Measurements from ENCODE around the gene ACACA.

Gene ACACA

DNA sequence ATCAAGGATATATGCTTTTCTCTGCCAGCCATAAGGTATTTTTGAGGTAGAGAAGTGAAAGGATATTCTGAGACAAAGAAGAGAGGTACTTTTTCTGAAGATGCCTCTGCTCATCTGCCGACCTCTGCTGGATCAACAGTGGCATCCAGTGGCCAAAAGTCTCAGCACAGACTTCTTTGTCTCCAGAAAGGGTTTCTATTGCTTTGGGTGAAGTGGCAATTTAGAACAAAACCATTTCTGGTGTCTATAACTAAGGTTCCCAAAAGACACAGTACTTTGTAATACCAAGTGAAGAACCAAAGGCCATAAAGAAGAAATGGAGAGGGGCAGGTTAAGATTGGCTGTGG, 186.1 kb downstream of the ACACA start:
- no peak for FAIRE-seq

DNA sequence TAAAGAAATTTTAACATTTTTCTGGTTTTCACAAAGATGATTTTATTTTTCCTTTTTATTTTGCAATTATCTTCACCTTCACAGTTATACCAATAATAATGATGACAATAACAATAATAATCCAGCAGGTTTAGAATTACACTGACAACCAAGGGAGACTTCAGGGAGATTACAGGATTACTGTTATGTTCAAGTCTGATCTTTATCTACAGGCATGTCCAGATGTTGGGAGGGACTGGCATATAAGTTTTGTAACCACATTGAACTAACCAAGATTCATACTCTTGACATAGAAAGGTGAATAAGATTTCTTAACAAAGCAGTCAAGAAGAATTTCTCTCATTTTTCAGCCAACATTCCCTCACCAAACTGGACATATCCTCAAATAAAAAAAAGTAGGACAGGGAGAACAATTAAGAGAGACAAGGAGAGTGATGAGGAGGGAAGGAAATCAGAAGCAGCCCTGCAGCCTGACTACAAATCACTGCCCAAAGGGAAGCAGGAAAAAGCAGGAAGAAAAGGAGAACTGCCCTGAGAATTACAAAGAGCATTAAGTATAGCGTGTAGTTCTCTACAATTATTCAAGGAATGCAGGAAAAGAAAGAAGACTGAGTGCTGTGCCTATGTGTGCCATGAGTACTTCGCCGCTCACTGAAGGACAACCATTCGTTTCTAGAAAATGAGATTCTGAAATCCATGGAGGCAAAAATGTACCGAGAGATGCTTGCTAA, 186.6 kb downstream of the ACACA start:
- FAIRE-seq = no peak

DNA sequence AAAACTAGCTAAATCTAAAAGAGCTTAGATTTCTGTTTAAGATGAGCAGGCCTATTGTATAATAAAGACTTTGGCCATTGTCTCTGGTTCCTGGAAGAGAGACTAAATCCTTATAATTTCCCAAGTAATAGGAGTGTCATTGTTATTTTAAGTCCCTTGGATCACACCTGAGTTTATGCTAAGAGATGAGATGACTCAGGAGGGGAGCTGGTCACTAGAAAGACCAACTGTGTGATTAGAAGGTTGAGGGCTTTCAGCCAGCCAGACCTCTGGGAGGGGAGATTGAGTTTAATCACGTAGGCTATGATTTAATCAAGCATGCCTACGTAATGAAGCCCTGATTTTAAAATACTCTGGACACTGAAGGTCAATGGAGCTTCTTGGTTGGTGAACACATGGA, 187.8 kb downstream of the ACACA start:
- FAIRE-seq = no peak

DNA sequence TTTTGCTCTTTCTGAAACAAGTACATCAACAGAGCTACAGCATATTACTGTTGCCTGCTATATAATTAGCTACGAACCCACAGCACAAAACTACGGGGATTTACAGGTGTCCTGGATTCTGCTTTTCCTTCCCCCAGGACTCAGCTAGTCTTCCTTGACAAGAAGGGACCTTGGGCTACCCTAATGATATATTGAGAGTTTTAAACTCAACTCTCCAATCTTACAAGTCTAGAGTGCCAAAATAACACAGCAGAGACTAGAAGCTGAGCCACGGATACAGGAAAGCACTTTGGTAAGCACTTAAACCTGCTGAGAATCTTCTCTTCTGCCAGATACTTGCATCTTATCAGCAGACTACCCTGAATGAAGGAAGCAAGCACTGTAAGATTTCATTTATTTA, 192.2 kb downstream of the ACACA start:
- no peak for FAIRE-seq

DNA sequence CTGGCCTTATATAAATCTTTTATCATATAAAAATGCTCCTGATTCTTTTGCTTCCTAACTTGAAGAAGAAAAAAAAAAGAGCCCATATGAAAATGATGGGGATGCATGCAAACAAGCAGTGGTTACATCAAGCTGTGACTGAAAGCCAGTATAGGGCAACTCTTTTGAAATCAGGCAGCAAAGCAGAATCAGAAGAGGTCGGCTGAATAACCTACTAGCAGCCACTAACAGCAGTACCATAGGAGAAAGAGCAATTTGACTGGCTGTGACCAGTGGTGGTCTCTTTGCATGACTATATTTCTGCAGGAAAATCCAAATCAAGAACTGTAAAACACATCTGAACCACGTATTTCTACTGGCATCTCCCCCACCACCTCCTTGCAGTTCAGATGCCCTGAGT, 192.7 kb downstream of the ACACA start:
- no peak for FAIRE-seq

DNA sequence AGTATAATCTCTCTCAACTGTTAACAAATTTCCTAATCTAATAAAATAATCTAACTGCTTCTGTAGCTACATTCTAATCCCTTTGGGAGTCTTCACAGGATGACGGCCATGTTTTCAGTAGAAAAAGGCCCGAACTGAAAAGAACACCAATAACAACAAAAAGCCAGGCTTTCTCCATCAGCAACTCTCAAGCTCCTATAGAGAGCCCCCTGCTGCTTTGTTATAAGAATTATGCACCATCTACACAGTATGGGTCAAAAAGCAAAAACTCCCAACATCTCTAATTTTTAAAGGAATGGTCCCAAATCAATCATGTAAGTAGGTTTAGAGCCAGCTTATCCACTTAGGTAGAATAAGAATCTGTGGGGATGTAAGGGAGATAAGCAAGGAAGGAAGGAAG, 194.5 kb downstream of the ACACA start:
- no peak for FAIRE-seq

DNA sequence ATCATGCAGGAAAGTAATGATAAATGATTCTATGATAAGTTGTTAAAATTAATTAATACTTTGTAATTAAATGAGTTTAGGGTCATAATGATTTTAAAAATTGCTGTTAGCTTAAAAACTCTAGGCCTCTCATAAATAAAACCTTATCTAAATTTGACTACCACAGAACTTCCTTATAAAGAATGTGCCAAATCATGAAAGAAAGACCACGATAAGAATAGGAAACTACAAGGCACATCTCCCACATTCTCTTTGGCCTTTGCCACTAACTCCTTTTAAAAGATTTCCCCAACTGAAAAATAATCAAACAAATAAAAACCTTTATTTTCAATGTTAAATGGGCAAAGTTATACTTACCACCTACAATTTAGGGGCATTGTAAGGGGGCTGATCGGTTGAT, 195.5 kb downstream of the ACACA start:
- no peak for FAIRE-seq

DNA sequence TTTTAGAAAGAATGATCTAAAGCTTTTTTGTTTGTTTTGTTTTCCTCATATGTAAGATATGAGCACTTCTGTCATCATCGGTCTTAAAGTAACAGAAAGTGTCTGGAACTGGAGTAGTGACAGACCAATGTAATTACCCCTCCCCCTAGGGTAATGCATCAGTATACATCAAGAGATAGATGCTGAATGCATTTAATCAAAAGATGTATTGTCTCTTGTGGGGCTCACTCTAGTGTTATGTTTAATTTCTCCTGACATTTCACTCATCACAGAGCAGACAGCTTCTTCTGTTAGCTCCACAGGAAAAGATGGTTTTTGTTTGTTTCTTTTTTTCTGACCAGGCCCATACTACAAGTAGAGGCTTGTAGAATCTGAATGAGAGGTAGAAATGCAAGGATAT, 199.5 kb downstream of the ACACA start:
- FAIRE-seq = no peak

DNA sequence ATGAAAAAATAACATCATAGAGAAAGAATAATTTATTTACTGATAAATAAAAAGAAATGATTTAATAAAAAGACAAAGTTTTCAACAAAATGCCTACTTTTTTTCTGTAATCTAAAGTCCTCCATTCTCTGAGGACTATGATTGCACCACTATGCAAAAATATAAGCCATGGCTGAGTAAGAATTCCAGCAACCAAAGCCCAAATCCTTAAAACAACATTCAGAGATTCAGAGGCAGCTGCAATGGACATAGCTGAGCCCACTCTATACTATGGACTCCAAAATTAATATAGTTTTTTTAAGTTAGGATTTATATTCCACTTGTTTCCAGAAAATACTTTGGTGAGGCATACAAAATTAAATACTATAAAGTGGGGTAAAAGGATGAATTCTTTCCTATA, 200.3 kb downstream of the ACACA start:
- no peak for FAIRE-seq

DNA sequence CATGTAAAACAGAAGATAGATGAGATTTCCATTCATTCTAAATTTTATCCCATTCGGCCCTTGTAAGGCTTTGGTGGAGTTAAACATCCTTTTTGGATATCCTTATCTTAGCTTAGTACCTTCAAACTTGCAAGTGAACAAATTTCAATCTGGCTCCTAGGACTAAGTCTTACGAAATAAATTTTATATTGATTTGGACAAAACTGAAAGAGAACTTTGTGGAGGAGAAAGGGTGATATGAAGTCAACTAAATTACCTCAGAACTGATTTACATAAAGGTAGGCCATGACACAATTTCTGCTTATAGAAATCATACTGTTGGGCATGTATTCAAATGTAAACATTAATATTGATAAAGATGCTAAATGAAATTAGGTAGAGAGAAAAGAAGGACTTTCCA, 206.1 kb downstream of the ACACA start:
- no peak for FAIRE-seq

DNA sequence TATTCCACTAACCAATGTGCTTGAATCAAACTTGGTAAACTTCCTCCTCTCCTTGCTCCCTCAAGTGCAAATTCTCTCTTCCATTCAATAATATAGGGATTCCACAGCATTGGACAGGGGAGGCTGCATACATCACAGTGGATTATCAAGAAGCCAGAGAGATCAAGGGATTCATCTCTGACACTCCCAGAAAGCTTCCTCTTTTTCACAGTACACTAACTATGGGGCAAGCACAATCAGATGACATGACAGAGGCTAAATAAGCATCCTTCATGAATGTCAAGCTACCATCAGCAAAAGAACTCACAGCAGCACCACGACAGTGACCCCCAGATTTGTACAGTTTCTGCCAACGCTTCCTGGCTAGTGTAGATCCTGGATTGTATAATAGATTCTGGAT, 209.3 kb downstream of the ACACA start:
- FAIRE-seq = no peak

DNA sequence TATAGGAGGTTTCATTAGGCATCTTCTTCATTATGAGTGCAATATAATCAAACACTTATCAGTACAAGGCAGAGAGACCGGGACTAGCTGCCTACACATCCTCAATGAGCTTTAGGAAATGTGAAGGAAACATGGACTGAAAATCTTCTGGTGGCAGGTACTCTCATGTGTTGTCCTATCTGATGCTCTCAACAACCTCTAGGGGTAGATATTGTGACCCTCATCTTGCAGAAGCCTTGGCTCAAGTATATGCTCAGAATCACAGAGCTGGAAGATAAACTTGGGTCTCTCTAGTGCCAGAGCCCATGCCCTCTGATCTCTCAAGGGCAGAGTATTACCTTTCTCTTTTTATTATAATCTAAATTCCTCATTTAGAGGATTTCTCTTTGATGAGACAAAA, 212.4 kb downstream of the ACACA start:
- FAIRE-seq = no peak

DNA sequence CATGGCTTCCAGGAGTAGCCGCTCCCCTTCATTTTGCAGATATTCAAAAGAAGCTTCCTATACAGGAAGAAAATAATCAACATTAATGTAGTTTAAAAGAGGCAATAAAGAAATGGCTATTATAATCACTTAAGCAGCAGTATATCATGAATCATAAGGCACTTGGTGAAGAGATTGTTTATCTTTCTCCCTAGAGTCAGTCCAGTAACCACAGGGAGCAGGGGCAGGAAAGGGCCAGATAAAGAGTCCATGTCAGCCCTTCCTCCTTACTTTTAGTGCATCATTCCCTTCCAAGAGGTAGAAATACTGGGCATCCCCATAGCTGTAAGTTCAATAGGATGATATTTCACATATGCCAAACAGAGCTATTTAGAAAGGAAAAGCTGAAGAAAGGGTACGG, 215.4 kb downstream of the ACACA start:
- no peak for FAIRE-seq

DNA sequence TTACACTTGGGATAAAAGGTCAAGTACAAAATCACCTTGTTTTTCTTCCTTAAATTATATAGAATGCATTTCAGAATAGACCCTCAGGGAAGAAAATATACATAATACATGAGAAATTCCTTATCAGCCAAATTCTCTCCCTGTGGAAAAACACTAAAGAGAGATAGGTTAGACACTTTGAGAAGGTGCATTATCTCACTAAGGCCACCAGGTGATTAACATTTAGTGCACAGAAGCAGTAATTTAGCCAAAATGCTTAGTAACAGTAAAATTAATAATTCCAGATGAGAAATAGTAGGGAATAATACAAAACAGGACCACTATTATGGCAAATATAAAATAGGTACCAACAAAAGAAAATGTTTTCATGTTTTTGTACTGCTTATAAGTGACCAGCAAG, 216.1 kb downstream of the ACACA start:
- FAIRE-seq = no peak

DNA sequence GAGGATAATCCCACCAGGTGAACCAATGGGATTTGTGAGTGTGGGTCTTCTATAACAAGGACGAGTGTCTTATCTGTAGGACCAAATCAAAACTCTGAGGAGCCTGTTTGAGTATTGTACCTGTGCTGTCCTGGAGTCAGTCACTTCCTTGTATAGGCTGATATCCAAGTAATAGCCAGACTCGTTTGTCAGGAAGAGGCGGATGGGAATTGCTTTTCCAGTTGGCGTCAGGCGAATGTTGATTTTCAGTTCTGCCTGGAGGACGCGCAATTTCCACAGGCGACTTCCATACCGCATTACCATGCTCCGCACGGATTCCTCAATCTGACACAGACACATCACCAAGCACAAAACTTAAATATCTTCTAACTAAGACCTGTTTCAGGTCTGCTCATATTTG, 218.5 kb downstream of the ACACA start:
- FAIRE-seq = no peak

DNA sequence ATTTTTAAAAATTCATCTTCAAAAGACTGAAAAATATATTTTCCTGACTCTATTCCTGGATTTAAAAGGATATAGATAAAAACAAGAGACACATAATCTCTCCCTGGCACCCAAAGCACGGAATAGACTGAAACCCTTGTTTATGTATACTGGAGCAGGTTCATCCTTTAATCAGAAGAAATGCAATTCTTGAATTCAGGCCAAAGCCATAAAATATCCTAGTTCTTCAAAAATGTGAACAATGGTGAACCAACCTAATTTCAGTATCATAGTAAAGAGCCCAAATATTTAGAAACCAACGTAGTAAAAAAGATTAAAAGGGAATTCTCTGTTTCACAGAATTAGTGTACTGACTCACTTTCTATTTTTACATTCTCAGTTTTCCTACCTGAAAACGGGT, 219.4 kb downstream of the ACACA start:
- FAIRE-seq = no peak

DNA sequence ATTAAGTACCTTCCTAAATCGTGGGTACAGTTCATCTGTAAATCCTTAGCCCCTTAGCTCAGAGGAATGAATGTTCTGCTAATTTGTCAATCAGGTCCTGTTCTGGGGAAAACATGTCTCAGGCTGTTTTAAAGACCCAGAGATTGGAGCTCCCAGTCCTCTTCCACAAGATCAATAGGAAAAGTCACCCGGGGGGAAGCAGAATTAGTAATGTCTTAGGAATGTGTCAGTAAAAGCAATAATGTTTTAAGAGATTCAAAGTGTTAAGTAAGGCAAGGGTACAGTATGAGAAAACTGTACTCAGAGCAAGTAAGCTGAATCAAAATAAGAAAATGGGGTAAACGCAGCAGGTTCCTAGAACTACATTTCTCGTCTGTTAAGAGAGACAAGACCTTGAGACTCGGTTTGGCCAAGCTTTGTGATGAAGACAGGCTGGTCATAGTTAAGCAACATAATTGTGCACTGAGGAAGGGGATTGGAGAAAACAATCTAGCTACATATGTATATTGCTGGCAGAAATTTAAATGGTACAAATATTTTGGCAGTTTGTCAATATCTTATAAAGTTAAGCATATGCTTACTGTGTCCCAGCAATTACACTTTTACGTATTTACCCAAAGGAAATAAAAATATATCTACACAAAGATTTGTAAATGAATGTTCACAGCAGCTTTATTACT, 223.7 kb downstream of the ACACA start:
- FAIRE-seq = no peak

DNA sequence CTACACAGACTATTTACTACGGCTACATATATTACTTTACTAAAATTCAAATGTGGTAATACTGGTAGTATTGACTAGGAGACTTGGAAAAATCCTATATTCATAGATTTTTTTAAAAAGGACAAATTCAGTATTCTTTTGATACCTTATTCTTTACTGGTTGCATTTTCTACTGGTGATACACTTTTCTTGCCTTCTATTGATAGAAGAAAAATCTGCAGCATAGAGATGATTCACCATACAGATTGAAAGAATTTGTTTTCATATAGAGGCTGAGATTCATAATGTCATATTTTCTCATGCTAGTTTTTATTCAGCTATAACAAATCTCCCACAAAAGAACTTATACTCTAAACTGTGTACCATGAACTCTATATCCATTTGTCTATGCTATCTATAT, 226.3 kb downstream of the ACACA start:
- FAIRE-seq = no peak

DNA sequence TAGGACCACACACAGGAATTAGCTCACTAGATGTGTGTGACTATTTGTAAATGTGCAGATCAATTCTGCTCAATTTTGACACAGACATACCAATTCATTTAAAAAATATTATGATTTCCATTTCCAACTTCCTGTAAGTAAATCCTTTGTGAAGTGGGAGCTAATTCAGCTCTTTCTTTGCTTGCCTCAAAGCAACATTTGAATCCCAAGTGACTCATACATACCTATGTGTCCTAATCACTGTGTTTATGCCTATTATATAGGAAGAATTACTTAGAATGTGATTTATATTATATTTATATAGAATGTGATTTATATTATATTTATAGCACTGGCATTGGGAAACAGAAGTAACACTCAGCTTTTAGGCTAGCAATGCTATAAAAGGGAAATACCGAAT, 226.7 kb downstream of the ACACA start:
- no peak for FAIRE-seq

DNA sequence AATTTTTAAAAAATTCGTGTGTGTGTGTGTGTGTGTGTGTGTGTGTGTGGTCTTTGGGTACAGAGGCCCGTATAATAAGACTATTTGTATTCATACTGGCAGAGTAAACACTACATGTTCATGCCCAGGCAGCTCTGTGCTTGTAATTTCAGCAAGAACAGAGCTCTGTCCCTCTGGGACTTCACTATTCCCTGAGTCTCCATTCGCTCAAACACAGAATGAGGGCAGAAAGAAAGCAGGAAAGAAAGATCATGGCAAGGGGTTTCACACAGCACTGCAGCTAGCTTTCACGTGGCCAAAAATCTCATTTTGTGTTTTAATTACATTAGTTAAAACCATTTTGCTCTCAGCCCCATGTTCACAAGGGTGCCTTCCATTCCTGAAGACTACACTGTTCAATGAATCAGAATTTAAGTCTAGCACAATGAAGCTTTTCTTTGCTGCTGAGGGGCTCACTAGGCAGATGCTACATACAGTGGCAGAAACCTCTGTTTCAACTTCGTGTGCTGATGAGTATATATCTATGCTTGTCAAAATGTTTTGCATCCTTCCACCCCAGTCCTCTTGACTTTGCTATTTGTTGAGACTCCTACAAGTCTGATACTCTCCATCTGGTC, 229.3 kb downstream of the ACACA start:
- no peak for FAIRE-seq

DNA sequence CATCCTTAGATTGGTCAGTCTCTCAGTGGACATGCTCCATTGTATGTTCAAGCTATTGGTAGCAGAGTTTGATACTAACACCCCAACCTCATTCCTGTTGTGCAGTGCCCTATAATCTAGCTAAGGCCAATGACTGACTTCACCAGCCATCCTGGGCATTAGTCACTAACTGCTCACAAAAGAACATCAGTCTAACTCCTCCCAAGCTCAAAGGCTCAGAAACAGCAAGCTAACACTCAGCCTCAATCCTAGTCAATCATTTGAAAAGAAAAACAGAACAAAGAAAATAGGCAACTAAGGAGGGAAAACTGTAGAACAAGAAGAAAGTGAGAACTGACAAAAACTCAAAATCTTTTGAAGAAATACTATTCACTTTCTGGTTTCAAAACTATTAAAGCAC, 229.9 kb downstream of the ACACA start:
- no peak for FAIRE-seq

DNA sequence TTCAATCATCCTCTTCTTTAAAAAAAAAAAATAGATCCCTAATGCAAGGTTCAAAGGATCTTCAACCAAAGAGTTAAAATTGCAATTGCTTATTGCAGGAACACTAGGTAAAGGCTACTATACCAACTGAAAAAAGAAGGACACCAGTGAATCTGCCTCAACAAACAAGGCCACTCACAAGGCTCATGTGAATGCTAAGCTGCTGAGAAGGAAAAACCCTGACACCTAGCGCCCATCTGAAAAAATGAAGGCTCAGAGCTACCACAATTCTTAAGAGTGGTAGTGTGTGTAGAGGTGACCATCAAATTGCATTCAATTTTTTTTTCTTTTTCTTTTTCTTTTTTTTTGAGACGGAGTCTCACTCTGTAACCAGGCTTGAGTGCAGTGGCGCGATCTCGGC, 232.4 kb downstream of the ACACA start:
- no peak for FAIRE-seq

DNA sequence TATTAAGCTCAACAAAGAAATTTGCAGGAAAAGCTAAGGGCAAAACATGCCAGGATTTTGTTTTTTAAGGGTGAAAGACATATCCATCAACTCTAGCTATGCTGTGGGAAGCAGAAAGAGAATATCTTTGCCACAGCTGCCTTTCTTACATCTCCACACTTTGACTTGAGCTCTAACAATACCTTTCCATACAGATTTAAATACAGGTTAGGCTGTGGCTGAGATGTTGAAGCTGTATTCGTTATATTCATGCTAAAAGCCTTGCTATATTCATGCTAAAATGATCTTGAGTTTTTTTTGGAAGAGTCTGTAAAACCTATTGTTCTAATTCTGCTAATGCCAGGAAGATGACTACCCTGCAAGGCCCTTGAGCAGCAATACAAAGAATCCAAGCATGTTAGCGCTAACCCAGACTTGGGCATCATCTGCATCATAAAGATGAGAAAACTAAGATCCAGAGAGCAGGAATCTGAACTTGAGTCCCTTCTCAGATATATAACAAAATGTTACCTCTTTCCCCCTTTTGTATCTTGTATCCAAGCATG, 235.7 kb downstream of the ACACA start:
- FAIRE-seq = no peak

DNA sequence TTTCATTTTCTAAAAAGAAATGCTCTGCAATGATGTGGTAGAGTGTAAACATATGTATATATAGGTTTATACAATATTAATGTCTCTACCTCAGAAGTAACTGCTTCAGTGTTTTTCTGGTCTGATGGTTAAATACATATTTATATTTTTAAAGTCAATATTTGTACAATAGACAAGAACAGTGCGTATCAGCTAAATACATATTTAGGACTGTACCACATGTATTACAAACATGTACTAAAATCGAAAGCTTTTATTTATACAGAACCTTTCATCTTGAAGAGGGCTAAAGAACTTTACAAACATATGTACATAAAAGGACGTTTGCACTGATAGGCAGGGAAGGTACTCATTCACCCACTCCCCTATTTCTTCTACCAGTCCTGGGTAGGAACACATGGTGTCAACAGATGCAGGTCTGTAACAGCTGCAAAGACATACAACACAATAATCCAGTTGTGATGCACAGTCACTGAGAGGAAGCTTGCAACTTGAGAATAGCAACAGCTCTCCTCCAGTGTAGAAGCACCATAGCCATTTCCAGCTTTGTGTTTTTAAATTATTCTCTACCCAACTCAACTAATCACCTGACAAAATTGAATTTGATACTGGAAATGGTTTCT, 237.8 kb downstream of the ACACA start:
- no peak for FAIRE-seq

Measured in islet of Langerhans (tissue), 1 donor.